ENCODE data around the gene TIMM8B.
"Not testable (repeated sequence)": the region's sequence is repeated elsewhere in the genome, so short reads cannot be mapped to it uniquely, and the experiment has no call there.

The TIMM8B gene

GRCh38 chr11:112082729-112083128 lies 3.8 kb downstream of the TIMM8B start:
- no peak for DNase-seq (ENCODE audit: low spot score)

- DNase-seq (ENCODE audit: low spot score): peak; percentile 89
Observed at GRCh38 chr11:112073941-112074811, 12.4 kb downstream of the TIMM8B start, which contains the start of the genes NKAPD1 and PIH1D2. NKAPD1 (plus strand) TSS chr11:112074299; CDS start chr11:112075575, 1,276 bp downstream. PIH1D2 (minus strand) TSS chr11:112074017; CDS start chr11:112073174, 843 bp downstream.

- no peak for DNase-seq (ENCODE audit: low spot score)
Observed at GRCh38 chr11:112062923-112063322, 23.6 kb downstream of the TIMM8B start.

DNA sequence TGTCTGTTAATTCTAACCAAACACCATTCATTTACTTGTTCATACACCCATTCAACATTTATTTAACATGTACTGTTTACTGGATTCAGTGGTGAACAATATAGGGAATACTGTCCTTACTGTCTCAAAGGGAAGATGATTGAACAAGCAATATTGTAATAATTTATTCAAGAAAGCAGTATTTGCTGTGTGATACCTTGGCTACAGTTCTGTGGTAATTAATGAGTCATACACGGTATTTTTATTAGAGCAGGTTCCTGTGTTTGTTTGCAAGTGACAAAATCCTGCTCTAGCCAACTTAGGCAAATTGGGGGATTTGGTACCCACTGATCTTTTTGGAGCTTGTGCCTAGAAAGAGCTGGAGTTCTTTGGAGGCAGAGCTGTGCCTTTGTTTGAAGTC lies 28.5 kb downstream of the TIMM8B start:
- no peak for DNase-seq (ENCODE audit: low spot score)

- no peak for DNase-seq (ENCODE audit: low spot score)
Observed at GRCh38 chr11:112057170-112057569, 29.4 kb downstream of the TIMM8B start.

- DNase-seq (ENCODE audit: low spot score): no peak
Observed at GRCh38 chr11:112051768-112052167, 34.8 kb downstream of the TIMM8B start.

GRCh38 chr11:112050721-112051120 lies 35.8 kb downstream of the TIMM8B start:
- no peak for DNase-seq (ENCODE audit: low spot score)

DNA sequence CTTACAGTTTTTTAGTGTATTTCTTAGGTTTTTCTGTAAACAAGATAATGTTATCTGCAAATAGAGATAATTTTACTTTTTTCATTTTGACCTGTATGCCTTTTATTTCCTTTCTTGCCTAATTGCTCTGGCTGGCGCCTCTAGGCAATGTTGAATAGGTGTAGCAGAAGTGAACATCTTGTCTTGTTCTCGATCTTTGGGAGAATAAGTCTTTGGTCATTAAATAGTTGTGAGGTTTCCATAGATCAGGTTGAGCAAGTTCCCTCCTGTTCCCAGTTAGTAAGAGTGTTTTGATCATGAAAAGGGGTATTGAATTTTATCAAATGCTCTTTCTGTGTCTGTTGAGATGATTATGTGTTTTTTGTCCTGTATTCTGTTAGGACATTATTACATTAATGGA lies 36.8 kb downstream of the TIMM8B start:
- DNase-seq (ENCODE audit: low spot score): no peak

DNA sequence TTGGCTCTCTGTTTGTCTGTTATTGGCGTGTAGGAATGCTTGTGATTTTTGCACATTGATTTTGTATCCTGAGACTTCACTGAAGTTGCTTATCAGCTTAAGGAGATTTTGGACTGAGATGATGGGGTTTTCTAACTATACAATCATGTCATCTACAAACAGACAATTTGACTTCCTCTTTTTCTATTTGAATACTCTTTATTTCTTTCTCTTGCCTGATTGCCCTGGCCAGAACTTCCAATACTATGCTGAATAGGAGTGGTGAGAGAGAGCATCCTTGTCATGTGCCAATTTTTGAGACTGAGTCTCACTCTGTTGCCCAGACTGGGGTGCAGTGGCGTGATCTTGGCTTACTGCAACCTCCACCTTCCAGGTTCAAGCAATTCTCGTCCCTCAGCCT lies 38.3 kb downstream of the TIMM8B start:
- DNase-seq (ENCODE audit: low spot score): not testable (repeated sequence)

DNA sequence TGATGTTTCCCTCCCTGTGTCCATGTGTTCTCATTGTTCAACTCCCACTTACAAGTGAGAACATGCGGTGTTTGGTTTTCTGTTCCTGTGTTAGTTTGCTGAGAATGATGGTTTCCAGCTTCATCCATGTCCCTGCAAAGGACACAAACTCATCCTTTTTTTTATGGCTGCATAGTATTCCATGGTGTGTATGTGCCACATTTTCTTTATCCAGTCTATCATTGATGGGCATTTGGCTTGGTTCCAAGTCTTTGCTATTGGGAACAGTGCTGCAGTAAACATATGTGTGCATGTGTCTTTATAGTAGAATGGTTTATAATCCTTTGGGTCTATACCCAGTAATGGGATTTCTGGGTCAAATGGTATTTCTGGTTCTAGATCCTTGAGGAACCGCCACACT lies 39.9 kb downstream of the TIMM8B start:
- DNase-seq (ENCODE audit: low spot score): not testable (repeated sequence)

GRCh38 chr11:112044961-112045360 lies 41.6 kb downstream of the TIMM8B start:
- DNase-seq (ENCODE audit: low spot score): no peak

- no peak for DNase-seq (ENCODE audit: low spot score)
Observed at GRCh38 chr11:112042961-112043304, 43.6 kb downstream of the TIMM8B start.

- no peak for DNase-seq (ENCODE audit: low spot score)
Observed at GRCh38 chr11:112042161-112042960, 44.2 kb downstream of the TIMM8B start.

- no peak for DNase-seq (ENCODE audit: low spot score)
Observed at GRCh38 chr11:112037527-112037926, 49.0 kb downstream of the TIMM8B start.
